Parathyroid adenoma (tissue), 2 donors: Measurements from ENCODE around the gene CAPN15.
"Not testable (repeated sequence)": the region's sequence is repeated elsewhere in the genome, so short reads cannot be mapped to it uniquely, and the experiment has no call there.

Experiments used
- H2AFZ ChIP-seq: fragments of 300-600 bp; sonication (generic); one replicate; pipeline ENCODE4 v1.7.0; 2017; ENCODE audit warnings: antibody characterized with exemption, mild to moderate bottlenecking
- H3K27ac ChIP-seq: fragments of 300-600 bp; sonication (generic); one replicate; pipeline ENCODE4 v1.7.0; 2017
- H3K27me3 ChIP-seq: fragments of 300-600 bp; sonication (generic); one replicate; pipeline ENCODE4 v1.7.0; 2017; ENCODE audit warnings: low read length; ENCODE audit not compliant: control insufficient read depth, insufficient read depth
- H3K36me3 ChIP-seq: fragments of 300-600 bp; sonication (generic); one replicate; pipeline ENCODE4 v1.7.0; 2017; ENCODE audit warnings: low read length; ENCODE audit not compliant: control insufficient read depth, insufficient read depth
- H3K4me1 ChIP-seq: fragments of 300-600 bp; sonication (generic); one replicate; pipeline ENCODE4 v1.7.0; 2017; ENCODE audit warnings: control low read depth
- H3K4me2 ChIP-seq: fragments of 300-600 bp; sonication (generic); one replicate; pipeline ENCODE4 v1.7.0; 2017; ENCODE audit warnings: low read length
- H3K4me3 ChIP-seq: fragments of 300-600 bp; sonication (generic); one replicate; pipeline ENCODE4 v1.7.0; 2017; ENCODE audit warnings: low read depth, low read length
- H3K79me2 ChIP-seq: fragments of 300-600 bp; sonication (generic); one replicate; pipeline ENCODE4 v1.7.0; 2017; ENCODE audit warnings: control low read depth
- H3K9ac ChIP-seq: fragments of 300-600 bp; sonication (generic); one replicate; pipeline ENCODE4 v1.7.0; 2017; ENCODE audit warnings: mild to moderate bottlenecking
- H3K9me3 ChIP-seq: fragments of 300-600 bp; sonication (generic); one replicate; pipeline ENCODE4 v1.7.0; 2017; ENCODE audit warnings: low read length; ENCODE audit not compliant: control insufficient read depth
- TF ChIP-seq, protein P1 (sequence below): fragments of 300-600 bp; sonication (generic); IDR thresholded peaks from one replicate; pipeline ENCODE4 v1.7.0; 2017; ENCODE audit warnings: antibody characterized with exemption, mild to moderate bottlenecking
- donor health status: primary hyperparathyroidism.

The CAPN15 gene

DNA sequence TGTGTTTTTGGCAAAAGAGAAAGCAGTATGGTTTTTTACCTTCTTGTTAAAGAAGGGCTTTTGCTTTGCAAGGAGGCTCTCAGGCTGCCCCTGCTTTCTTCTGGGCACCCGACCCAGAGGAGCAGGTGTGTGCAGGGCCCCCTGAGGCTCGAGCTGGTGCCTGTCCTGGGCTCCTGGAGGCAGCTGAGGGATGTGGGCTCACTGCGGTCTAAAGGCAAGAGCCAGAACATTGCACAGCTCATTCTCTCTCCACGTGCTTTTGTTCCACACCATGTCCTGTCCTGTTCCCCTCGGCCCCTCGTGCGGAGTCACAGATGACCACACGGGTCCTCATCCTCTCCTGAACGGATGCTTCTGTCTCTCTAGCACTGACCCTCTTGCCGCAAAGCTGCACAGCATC is 36.7 kb upstream of the CAPN15 start:
- H3K9me3 ChIP-seq: no peaks in the 10 kb centered on the region
- H3K27ac ChIP-seq: no peak overlapping the region
- no peaks in the 10 kb centered on the region for H3K27me3 ChIP-seq
- no peak overlapping the region for H3K9ac ChIP-seq
- H3K4me2 ChIP-seq: no peak overlapping the region
- H3K36me3 ChIP-seq: no peaks in the 10 kb centered on the region
- H3K4me3 ChIP-seq: no peak overlapping the region
- peaks cover 8% of the 10 kb centered on the region for H3K79me2 ChIP-seq
- H3K4me1 ChIP-seq: no peaks in the 10 kb centered on the region
- no peak overlapping the region for H2AFZ ChIP-seq
- TF ChIP-seq, protein P1, sequence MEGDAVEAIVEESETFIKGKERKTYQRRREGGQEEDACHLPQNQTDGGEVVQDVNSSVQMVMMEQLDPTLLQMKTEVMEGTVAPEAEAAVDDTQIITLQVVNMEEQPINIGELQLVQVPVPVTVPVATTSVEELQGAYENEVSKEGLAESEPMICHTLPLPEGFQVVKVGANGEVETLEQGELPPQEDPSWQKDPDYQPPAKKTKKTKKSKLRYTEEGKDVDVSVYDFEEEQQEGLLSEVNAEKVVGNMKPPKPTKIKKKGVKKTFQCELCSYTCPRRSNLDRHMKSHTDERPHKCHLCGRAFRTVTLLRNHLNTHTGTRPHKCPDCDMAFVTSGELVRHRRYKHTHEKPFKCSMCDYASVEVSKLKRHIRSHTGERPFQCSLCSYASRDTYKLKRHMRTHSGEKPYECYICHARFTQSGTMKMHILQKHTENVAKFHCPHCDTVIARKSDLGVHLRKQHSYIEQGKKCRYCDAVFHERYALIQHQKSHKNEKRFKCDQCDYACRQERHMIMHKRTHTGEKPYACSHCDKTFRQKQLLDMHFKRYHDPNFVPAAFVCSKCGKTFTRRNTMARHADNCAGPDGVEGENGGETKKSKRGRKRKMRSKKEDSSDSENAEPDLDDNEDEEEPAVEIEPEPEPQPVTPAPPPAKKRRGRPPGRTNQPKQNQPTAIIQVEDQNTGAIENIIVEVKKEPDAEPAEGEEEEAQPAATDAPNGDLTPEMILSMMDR: no peak

DNA sequence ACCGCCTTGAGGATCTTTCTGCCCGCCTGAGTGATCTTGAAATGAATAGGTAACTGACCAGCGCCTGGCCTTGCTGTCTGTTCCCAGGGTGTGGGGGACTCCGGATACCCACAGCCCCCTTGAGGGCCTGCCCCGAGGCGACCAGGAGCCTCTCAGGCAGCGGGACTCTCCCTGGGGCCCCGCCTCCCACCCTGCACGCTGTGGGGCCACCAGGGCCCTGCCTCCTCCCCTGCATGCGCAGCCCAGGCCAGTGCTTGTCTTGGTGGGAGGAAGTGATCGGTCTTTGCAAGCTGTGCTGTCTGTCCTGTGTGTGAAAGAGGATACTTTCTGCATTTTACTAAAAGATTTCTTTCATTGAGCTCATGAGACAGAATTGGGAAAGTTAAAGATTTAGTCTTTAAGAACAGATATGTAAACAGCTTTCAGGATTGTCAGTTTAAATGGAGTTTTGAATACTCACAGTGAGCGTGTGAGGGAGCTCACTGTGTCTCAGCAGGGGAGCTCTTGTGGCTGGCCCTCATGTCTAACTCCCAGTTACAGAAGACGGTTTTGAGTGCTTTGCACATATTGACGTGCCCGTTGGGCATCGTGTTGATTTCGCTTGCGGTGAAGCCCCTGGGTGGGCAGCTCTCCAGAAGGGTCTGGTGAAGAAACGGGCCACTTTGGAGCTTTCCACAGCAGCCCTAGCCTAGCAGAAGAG is 36.1 kb upstream of the CAPN15 start:
- Histone ChIP-seq H3K4me1 (no peaks in the 10 kb centered on the region), H3K4me3 (no peak overlapping the region), H3K79me2 (peaks cover 7% of the 10 kb centered on the region), H3K9me3 (no peaks in the 10 kb centered on the region), H3K4me2 (no peak overlapping the region), H2AFZ (no peak overlapping the region), H3K9ac (no peak overlapping the region), H3K27ac (no peak overlapping the region), H3K36me3 (no peaks in the 10 kb centered on the region), H3K27me3 (no peaks in the 10 kb centered on the region)
- TF ChIP-seq, protein P1: no peak

- H3K27ac ChIP-seq: no peak overlapping the region
- H3K9ac ChIP-seq: no peak overlapping the region
- TF ChIP-seq, protein P1: no peak
- no peaks in the 10 kb centered on the region for H3K27me3 ChIP-seq
- H3K4me1 ChIP-seq: no peaks in the 10 kb centered on the region
- H2AFZ ChIP-seq: no peak overlapping the region
- no peaks in the 10 kb centered on the region for H3K9me3 ChIP-seq
- no peaks in the 10 kb centered on the region for H3K36me3 ChIP-seq
- H3K4me2 ChIP-seq: no peak overlapping the region
- H3K79me2 ChIP-seq: peaks cover 3% of the 10 kb centered on the region
- no peak overlapping the region for H3K4me3 ChIP-seq
Observed at GRCh38 chr16:492211-492875, 35.2 kb upstream of the CAPN15 start.

GRCh38 chr16:494676-495075 is 32.8 kb upstream of the CAPN15 start:
- not testable (repeated sequence) for H3K27me3 ChIP-seq, H3K27ac ChIP-seq, H2AFZ ChIP-seq, H3K36me3 ChIP-seq, H3K4me2 ChIP-seq, H3K9me3 ChIP-seq, H3K79me2 ChIP-seq, H3K9ac ChIP-seq, H3K4me1 ChIP-seq, H3K4me3 ChIP-seq

DNA sequence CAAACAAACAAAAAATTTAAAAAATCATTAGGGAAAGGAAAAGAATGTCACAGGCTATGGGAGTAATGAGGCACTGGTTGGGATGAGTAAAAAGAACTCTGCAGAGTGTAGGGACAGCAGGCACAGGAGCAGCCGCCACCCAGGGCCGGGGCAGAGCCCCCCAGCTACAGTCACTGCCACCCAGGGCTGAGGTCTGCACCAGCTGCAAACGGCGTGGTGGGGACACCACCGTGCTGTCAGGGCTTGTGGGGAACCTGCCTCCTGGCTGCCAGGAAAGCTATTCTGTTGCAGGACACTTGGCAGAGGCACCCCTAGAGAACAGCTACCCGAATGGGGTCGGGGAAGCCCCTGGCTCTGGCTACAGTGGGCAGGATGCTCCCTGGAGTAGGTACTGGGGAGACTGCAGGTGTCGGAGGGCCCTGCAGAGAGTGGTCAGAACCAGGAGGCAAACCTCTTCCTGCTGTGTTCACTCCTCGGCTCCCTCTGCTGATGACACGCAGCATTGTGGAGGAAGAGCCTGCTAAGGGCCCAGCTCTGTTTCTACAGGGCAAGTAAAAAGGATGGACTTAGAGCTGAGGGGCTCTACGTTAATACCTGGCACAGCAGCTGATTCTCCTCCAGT is 32.3 kb upstream of the CAPN15 start:
- no peak overlapping the region for H2AFZ ChIP-seq

More for the DNA sequence above, 32.3 kb upstream of the CAPN15 start:
- Histone ChIP-seq H3K27ac (no peak overlapping the region), H3K27me3 (no peaks in the 10 kb centered on the region), H3K4me1 (no peaks in the 10 kb centered on the region), H3K79me2 (peaks cover 3% of the 10 kb centered on the region), H3K4me2 (no peak overlapping the region), H3K36me3 (no peaks in the 10 kb centered on the region), H3K9me3 (no peaks in the 10 kb centered on the region), H3K4me3 (no peak overlapping the region), H3K9ac (no peak overlapping the region)
- TF ChIP-seq, protein P1: no peak
